ENCODE data around the gene MLH3.

GRCh38 chr14:74979442-74980397, 71.5 kb downstream of the MLH3 start:
- TF ChIP-seq MAX (IDR thresholded peaks at IDR 0.05) (peak; percentile 41; the same call in 1 of the 2 replicates), YY1 (IDR thresholded peaks at IDR 0.05; ENCODE audit: low read depth) (no peak), USF1 (IDR thresholded peaks at IDR 0.05) (no peak), EP300 (IDR thresholded peaks at IDR 0.05; ENCODE audit: borderline replicate concordance) (no peak), RAD21 (IDR thresholded peaks at IDR 0.05; ENCODE audit: low read depth) (no peak), CREB1 (IDR thresholded peaks at IDR 0.05; ENCODE audit: low read depth) (no peak), REST (IDR thresholded peaks at IDR 0.05; ENCODE audit: low read depth) (no peak)

Measured in Ishikawa (cell line).